IMR-90 (cell line): ENCODE measurements around the gene TFCP2. TPM values are rescaled to one million over a fixed set of nuclear protein-coding genes. Genes with fewer than 3 reads are reported as not detected.

Experiments used
- ATAC-seq: fragments of 200-7000 bp; cut with Tn5 transposase; 2 replicates; pipeline ENCODE4 v1.9.1; 2020; ENCODE audit warnings: low read depth, mild to moderate bottlenecking, moderate library complexity
- BruUV-seq: library from RNA; stranded (reverse); fragments of 400-500 nt; replicated peaks from 2 replicates; lab custom pipeline; 2021; lab: Mats Ljungman, UMichigan
- CTCF ChIA-PET: fragments of 300-600 bp; formaldehyde crosslinking; extraction: SDS; loops from one replicate; lab custom pipeline; 2021; ENCODE audit warnings: antibody characterized with exemption; lab: Yijun Ruan, JAX
- POLR2A ChIA-PET: fragments of 300-600 bp; sonication (Branson Sonifier 250); formaldehyde crosslinking; loops from one replicate; lab custom pipeline; 2022; ENCODE audit warnings: antibody characterized with exemption; ENCODE audit not compliant: unreplicated experiment; lab: Charles Lee
- DNase-seq: peaks from one replicate; pipeline ENCODE4 v3.0.0; 2013
- H2AFZ ChIP-seq: replicated peaks from 2 replicates; pipeline ENCODE3; 2013; ENCODE audit warnings: low read length, mild to moderate bottlenecking; ENCODE audit not compliant: poor library complexity
- H2AK5ac ChIP-seq: 2 replicates; pipeline ENCODE4 v1.6.1; 2013; ENCODE audit warnings: low read depth, low read length, inconsistent platforms
- H2AK9ac ChIP-seq: replicated peaks from 2 replicates; pipeline ENCODE3; 2013; ENCODE audit warnings: mild to moderate bottlenecking, low read depth, low read length, moderate library complexity; ENCODE audit not compliant: poor library complexity
- H2BK120ac ChIP-seq: 2 replicates; pipeline ENCODE4 v1.6.1; 2013; ENCODE audit warnings: low read depth, low read length, inconsistent platforms
- H2BK15ac ChIP-seq: 3 replicates; pipeline ENCODE4 v1.6.1; 2013; ENCODE audit warnings: low read depth, low read length, inconsistent platforms
- H2BK20ac ChIP-seq: 2 replicates; pipeline ENCODE4 v1.6.1; 2013; ENCODE audit warnings: low read depth, mild to moderate bottlenecking, inconsistent platforms, low read length, moderate library complexity
- H2BK5ac ChIP-seq: 2 replicates; pipeline ENCODE4 v1.6.1; 2013; ENCODE audit warnings: mild to moderate bottlenecking, low read depth, low read length, inconsistent platforms; ENCODE audit not compliant: poor library complexity, severe bottlenecking
- H3K14ac ChIP-seq: replicated peaks from 2 replicates; pipeline ENCODE4 v1.6.1; 2013; ENCODE audit warnings: low read depth, low read length, inconsistent platforms
- H3K18ac ChIP-seq: 2 replicates; pipeline ENCODE4 v1.6.1; 2013; ENCODE audit warnings: low read depth, low read length, control low read depth
- H3K23ac ChIP-seq: 2 replicates; pipeline ENCODE4 v1.6.1; 2013; ENCODE audit warnings: low read depth, low read length, inconsistent platforms
- H3K27ac ChIP-seq: 2 replicates; pipeline ENCODE4 v1.5.1; 2013; ENCODE audit warnings: mild to moderate bottlenecking, control low read depth, low read length; ENCODE audit not compliant: insufficient read depth
- H3K27me3 ChIP-seq: 2 replicates; pipeline ENCODE4 v1.6.1; 2013; ENCODE audit warnings: low read length; ENCODE audit not compliant: control insufficient read depth, insufficient read depth
- H3K36me3 ChIP-seq: 2 replicates; pipeline ENCODE4 v1.6.1; 2013; ENCODE audit warnings: low read length, mixed read lengths; ENCODE audit not compliant: control insufficient read depth, insufficient read depth
- H3K4ac ChIP-seq: 2 replicates; pipeline ENCODE4 v1.6.1; 2013; ENCODE audit warnings: low read depth, low read length, inconsistent platforms
- H3K4me1 ChIP-seq: 2 replicates; pipeline ENCODE4 v1.6.1; 2013; ENCODE audit warnings: low read length, mixed read lengths; ENCODE audit not compliant: control insufficient read depth, insufficient read depth
- H3K4me2 ChIP-seq: 2 replicates; pipeline ENCODE4 v1.6.1; 2013; ENCODE audit warnings: low read depth, mild to moderate bottlenecking, control low read depth, low read length, moderate library complexity
- H3K4me3 ChIP-seq: 2 replicates; pipeline ENCODE4 v1.5.1; 2013; ENCODE audit warnings: low read depth, mild to moderate bottlenecking, control low read depth, low read length, moderate library complexity; ENCODE audit not compliant: insufficient read depth
- H3K56ac ChIP-seq: 2 replicates; pipeline ENCODE4 v1.6.1; 2013; ENCODE audit warnings: low read length, inconsistent platforms; ENCODE audit not compliant: insufficient read depth; ENCODE audit errors: extremely low read depth
- H3K79me1 ChIP-seq, 2 experiments: 2 replicates each; pipeline ENCODE4 v1.6.1; 2013; ENCODE audit warnings: low read length in 2 of 2, inconsistent platforms in 1 of 2, low read depth in 1 of 2
- H3K9ac ChIP-seq: 2 replicates; pipeline ENCODE4 v1.6.1; 2013; ENCODE audit warnings: low read depth, low read length, control low read depth
- H3K9me1 ChIP-seq: 2 replicates; pipeline ENCODE4 v1.6.1; 2013; ENCODE audit warnings: low read length, inconsistent platforms; ENCODE audit not compliant: insufficient read depth
- H3K9me3 ChIP-seq: 2 replicates; pipeline ENCODE4 v1.6.1; 2013; ENCODE audit warnings: low read length; ENCODE audit not compliant: control insufficient read depth, insufficient read depth
- H4K20me1 ChIP-seq: 2 replicates; pipeline ENCODE4 v1.6.1; 2013; ENCODE audit warnings: low read length, inconsistent platforms; ENCODE audit not compliant: insufficient read depth
- H4K5ac ChIP-seq: 2 replicates; pipeline ENCODE4 v1.6.1; 2013; ENCODE audit warnings: mild to moderate bottlenecking, low read depth, low read length, control low read depth
- H4K8ac ChIP-seq, 2 experiments: 2 replicates each; pipeline ENCODE4 v1.6.1; 2013; ENCODE audit warnings: low read depth in 2 of 2, low read length in 2 of 2, control low read depth in 1 of 2, inconsistent platforms in 1 of 2
- H4K91ac ChIP-seq: 2 replicates; pipeline ENCODE4 v1.6.1; 2013; ENCODE audit warnings: low read depth, low read length, inconsistent platforms; ENCODE audit not compliant: insufficient read depth
- CEBPB ChIP-seq: IDR thresholded peaks from 2 replicates; pipeline ENCODE4 v1.6.1; 2012; ENCODE audit warnings: low read depth, low read length, improper control_type of control experiment
- CHD1 ChIP-seq: IDR thresholded peaks from 2 replicates; pipeline ENCODE4 v1.6.1; 2012; ENCODE audit warnings: low read depth, low read length, improper control_type of control experiment
- MXI1 ChIP-seq: IDR thresholded peaks from 2 replicates; pipeline ENCODE4 v1.6.1; 2012; ENCODE audit warnings: low read depth, mild to moderate bottlenecking, low read length, moderate library complexity, borderline replicate concordance
- NFE2L2 ChIP-seq: fragments of 150-350 bp; IDR thresholded peaks from 2 replicates; pipeline ENCODE4 v1.6.1; 2016; ENCODE audit warnings: low read depth, mild to moderate bottlenecking, low read length
- WGBS, 2 experiments: methylation state at CpG; one replicate each; pipeline versions ENCODE4 v1.1.5 to v1.1.7; 2013; ENCODE audit warnings: missing lambda C conversion rate in 2 of 2; ENCODE audit not compliant: insufficient read length in 1 of 2; ENCODE audit errors: extremely low coverage in 2 of 2; 5-methylcytosine and 5-hydroxymethylcytosine counted together
- dilution Hi-C: fragments of 300-500 bp; cut with HindIII; formaldehyde crosslinking; loops from one replicate; pipeline ENCODE4 v1.14.3; 2018; ENCODE audit warnings: low sequenced_read_pairs; ENCODE audit not compliant: unreplicated experiment
- in situ Hi-C: fragments of 300-500 bp; cut with MboI; formaldehyde crosslinking; loops from 3 replicates; pipeline ENCODE4 v1.14.3; 2019; ENCODE audit warnings: low sequenced_read_pairs, inconsistent platforms, mixed read lengths
- intact Hi-C: fragments of 100-400 bp; cut with micrococcal nuclease; formaldehyde crosslinking; loops from 2 replicates; pipeline ENCODE4 v1.10.0; 2022
- polyA plus RNA-seq, 3 experiments: library from polyadenylated mRNA; depleted of rRNA; stranded (reverse); fragments of >200 nt; gene quantifications; 2 replicates each; pipeline ENCODE4 v1.2.3, GENCODE V29; 2012; ENCODE audit warnings: low replicate concordance in 1 of 3
- total RNA-seq: library from RNA; depleted of rRNA; stranded (reverse); fragments of >200 nt; gene quantifications from 2 replicates; pipeline ENCODE4 v1.2.3, GENCODE V29; 2012

The TFCP2 gene
- total and polyA plus RNA-seq, 2 of the 4 experiments (the other 2 are of a cell fraction): 10.0 to 15.4 TPM

DNA sequence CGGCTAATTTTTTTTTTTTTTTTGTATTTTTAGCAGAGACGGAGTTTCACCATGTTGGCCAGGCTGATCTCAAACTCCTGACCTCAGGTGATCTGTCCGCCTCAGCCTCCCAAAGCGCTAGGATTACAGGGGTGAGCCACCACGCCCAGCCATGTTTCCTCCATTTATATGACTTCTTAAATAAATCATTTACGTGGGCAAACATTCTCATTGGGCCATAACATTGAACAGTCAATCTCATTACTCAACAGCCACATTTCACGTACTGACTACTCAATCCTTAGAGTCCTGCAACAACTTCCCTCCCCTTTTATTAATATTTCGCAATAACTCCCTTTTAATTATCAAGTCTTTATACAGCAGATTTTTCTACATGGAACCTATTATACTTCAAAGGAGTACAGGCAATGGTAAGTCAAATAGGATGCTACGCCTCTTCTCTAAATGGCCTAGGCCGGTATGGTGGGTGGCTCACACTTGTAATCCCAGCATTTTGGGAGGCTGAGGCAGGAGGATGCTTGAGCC, 82.2 kb downstream of the TFCP2 start:
- H3K4me2 ChIP-seq: no peak overlapping the region
- no peak overlapping the region for H2BK20ac ChIP-seq
- no peaks in the 10 kb centered on the region for H3K9me3 ChIP-seq
- H2AFZ ChIP-seq: no peak overlapping the region
- H4K91ac ChIP-seq: no peak overlapping the region
- no peak overlapping the region for H2AK9ac ChIP-seq
- H4K8ac ChIP-seq: no peak overlapping the region
- in situ Hi-C loops (no loop called here), intact Hi-C loops (no loop called here), dilution Hi-C loops (no loop called here)
- H3K27ac ChIP-seq: no peak overlapping the region
- no TSS peak for BruUV-seq
- 97 to 100% methylated on average over 1 to 6 of the region's 10 CpGs for WGBS, 2 experiments
- H2AK5ac ChIP-seq: no peak overlapping the region
- no peak overlapping the region for H3K4me3 ChIP-seq
- H2BK5ac ChIP-seq: no peak overlapping the region
- no peaks in the 10 kb centered on the region for H3K79me1 ChIP-seq
- no peaks in the 10 kb centered on the region for H3K9me1 ChIP-seq
- no peak overlapping the region for H3K14ac ChIP-seq
- no peak for DNase-seq
- peaks cover 12% of the 10 kb centered on the region for H3K36me3 ChIP-seq
- H3K4ac ChIP-seq: no peak overlapping the region
- no peaks in the 10 kb centered on the region for H3K27me3 ChIP-seq
- ATAC-seq: no peak
- CTCF ChIA-PET: no interaction called here
- H4K5ac ChIP-seq: no peak overlapping the region
- no peak overlapping the region for H3K9ac ChIP-seq
- H2BK15ac ChIP-seq: no peak overlapping the region
- no peaks in the 10 kb centered on the region for H4K20me1 ChIP-seq
- POLR2A ChIA-PET: no interaction called here
- no peak overlapping the region for H3K18ac ChIP-seq
- no peak overlapping the region for H2BK120ac ChIP-seq
- no peak overlapping the region for H3K56ac ChIP-seq
- no peak overlapping the region for H3K23ac ChIP-seq
- no peak for TF ChIP-seq MXI1
- TF ChIP-seq CHD1: no peak
- peak; percentile 88 for TF ChIP-seq CEBPB
- TF ChIP-seq NFE2L2: no peak
- H3K4me1 ChIP-seq: no peaks in the 10 kb centered on the region
